Activated CD8-positive, alpha-beta memory T cell treated with anti-CD3 and anti-CD28 coated beads for 36 hours (primary cell): ENCODE data around the gene DDAH1. TPM values are rescaled to one million over a fixed set of nuclear protein-coding genes. Genes with fewer than 3 reads are reported as not detected.

ENCODE experiments used
- CTCF ChIA-PET: fragments of 350-600 bp; sonication (Branson Sonifier 250); formaldehyde crosslinking; loops from one replicate; lab custom pipeline; 2021; ENCODE audit warnings: antibody characterized with exemption; lab: Charles Lee
- POLR2A ChIA-PET: fragments of 350-600 bp; sonication (Branson Sonifier 250); formaldehyde crosslinking; loops from one replicate; lab custom pipeline; 2021; ENCODE audit warnings: antibody characterized with exemption; lab: Charles Lee
- total RNA-seq, 2 experiments: library from RNA; stranded (reverse); gene quantifications; one replicate each; pipeline ENCODE4 v1.2.3, GENCODE V29; 2021

DDAH1 gene
- total RNA-seq, 2 experiments from 2014 or later: 0.04 TPM

DNA sequence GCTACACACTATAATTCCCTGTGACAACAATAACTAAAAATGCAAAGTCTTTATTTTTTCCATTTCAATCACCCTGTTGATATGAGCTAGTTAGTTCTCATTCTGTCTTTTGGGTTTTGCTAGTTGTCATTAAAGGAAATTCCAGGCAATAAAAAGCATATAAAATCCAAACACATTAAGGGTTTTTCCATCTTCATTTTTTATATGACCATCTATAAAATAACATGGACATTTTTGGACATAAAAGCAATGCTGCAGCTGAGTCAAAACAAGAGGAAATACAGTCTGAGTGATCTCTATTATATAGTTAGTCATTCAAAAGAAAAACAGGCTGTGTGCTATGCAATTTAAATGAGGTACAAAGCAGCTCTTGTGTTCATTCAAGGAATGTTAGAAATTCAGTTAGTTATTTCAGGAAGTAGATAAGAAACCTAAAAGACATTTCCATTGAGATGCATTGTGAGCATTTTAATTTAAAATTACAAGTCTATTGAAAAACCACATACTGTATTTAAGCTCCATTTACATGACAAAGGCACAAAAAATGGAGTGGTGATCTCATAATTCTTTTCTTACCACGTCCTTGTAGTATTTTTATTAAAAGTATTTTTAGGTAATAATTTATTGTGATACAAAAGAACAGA is 121.2 kb downstream of the DDAH1 start:
- POLR2A ChIA-PET: no interaction called here
- CTCF ChIA-PET: interaction anchor here (0.5 to 0.6 kb wide), 2 partner anchors 71 to 317 kb away, joined by 3 to 4 read pairs; no protein-coding TSS in a partner anchor

DNA sequence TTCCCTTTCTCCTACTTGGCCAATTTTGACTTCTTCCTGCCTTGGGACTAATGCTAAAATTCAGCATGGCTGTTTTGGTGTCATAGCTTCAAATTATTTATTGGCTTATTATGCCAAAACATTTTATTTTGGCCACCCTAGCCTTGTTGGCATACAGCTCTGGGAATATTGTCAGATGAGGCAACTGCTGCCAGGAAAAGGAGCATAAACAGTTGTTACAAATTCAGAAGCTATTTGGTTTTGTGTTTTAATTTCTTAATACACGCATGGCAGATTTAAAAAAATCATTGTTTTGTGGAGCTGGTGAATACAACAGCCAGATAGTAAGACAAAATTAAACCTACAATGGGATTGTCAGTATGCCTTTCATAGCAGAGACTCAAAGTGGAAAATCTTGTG is 121.7 kb downstream of the DDAH1 start:
- CTCF ChIA-PET: no interaction called here

DNA sequence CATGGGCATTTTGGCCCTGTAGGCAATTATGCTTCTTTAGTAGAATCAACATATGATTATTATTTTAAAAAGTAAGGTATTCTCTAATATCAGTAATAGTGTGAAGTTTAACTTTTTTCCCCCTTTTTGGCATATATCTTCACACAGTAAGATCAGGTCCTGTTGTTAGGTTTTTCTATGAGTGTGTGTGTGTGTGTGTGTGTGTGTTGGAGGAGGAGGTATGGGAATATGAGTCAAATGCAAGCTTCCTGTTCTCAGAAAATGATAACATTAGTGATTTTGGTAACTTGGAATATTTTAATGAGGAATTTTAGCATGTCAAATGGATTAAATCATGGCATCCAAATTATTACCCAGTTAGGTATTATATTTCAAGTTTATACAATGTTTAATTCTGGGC is 122.8 kb downstream of the DDAH1 start:
- CTCF ChIA-PET: no interaction called here
- POLR2A ChIA-PET: no interaction called here

More for the DNA sequence above, 121.7 kb downstream of the DDAH1 start:
- POLR2A ChIA-PET: no interaction called here

DNA sequence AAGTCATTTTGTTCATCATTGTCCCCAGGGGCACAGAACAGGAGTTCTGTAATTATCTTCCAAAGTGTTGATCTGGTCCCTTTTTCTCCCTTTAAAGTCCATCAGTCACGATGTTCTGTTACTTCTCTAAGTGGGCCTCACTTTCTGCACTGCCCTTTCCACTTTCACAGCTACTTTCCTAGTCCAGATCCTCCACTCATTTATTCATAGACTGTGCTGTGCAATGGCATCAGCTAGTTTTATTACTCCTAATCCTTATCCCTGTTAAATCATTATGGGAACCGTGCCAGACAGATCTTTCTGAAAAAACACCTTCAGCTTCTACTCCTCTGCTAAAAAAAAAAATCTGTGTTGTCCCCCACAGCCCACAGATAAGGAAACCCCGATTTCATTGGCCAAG is 124.5 kb downstream of the DDAH1 start:
- POLR2A ChIA-PET: no interaction called here
- CTCF ChIA-PET: no interaction called here

DNA sequence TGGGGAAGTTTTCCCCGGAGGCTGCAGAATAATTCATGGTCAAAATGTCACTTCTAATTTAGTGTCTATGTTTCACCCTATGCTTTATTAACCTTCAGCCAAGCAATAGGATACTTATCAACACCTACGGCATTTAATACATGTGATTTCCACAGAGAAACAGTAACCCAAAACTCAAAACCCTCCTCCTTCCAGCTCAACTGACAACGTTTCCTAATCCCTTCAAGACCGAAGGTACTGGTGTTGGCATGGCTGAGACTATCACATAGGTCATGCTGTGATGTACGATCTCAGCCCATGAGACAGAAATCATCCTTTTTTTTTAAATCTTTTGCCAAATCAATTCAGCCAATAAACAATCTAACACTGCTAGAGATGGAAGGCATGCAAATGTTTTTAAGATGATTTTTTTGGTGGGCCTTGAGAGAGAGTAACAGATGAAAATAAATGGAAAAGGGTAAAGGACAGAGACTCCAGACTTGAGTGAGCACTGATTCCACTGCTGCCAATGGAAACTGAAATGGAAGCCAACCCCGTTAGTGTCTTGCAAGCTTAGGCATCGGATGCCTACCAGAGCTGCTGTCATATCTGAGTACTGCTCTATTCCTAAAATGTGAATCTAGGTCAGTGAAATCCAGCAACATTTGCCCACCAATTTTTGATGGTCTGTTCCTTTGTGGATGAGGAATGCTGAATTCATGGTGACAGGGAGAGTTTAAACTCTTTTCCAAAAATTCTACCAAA is 125.1 kb downstream of the DDAH1 start:
- ChIA-PET CTCF (no interaction called here), POLR2A (no interaction called here)

DNA sequence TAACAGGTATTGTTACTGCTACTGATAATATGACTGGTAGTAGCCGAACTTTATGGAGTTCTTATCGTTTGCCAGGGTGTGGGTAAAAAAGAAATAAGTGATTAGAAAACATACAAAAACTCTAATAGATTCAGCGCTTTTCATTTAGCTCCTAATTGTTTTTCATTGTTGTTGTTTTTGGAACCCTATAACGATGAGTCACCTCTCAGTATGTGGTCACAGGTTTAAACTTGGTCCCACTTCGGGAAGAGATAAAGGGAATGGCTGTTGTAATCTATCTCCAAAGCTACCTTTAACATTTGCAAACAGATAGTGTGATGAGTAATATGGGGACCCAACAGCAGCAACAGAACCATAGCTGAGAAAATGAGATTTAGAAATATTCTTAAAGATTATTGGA is 125.9 kb downstream of the DDAH1 start:
- POLR2A ChIA-PET: no interaction called here
- CTCF ChIA-PET: no interaction called here

DNA sequence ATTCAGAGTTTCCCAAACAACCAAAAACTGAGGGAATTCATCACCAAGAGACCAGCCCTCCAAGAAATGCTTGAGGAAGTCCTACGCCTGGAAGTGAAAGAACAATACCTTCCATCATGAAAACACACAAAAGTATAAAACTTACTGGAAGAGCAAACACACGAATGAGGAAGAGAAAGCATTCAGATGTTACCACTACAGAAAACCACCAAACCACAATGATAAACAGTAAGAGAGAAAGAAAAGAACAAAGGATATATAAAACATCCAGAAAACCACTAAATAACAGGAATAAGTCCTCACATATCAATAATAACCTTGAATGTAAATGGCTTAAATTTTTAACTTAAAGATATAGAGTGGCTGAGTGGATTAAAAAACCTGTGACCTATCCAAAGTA is 130.0 kb downstream of the DDAH1 start:
- ChIA-PET CTCF (no interaction called here), POLR2A (no interaction called here)

DNA sequence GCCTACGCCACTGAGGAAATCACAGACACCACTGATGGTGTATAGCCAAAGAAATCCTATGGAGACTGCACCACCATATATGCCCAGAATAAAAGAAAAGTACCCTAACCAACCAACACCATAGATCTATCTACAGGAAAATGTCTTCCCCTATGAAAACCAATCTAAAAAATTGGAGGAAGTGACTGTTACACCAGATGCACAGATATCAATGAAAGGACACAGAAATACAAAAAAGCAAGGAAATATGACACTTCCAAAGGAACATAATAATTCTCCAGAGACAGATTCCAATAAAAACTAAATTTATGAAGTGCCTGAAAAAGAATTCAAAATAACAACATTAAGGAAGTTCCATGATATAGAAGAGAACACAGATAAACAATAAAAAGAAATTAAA is 131.8 kb downstream of the DDAH1 start:
- POLR2A ChIA-PET: no interaction called here
- CTCF ChIA-PET: no interaction called here

DNA sequence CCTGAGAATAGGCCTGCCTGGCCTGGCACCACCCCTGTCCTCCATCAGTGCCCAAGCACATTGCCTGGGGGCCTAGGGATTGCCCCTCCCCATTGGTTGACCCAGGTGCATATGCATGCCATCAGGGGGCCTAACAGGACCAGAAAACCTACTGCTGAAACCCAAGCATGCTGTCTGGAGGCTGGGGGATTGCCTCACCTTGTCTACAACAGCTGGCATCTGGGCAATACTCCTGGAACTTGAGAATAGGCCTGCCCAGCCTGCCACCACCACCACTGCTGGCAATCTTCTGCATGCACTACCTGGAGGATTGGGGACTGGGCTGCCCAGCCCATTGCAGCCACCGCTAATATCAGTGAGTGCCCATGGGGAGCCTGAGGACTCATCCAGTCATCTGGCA is 132.4 kb downstream of the DDAH1 start:
- POLR2A ChIA-PET: no interaction called here
- CTCF ChIA-PET: no interaction called here

DNA sequence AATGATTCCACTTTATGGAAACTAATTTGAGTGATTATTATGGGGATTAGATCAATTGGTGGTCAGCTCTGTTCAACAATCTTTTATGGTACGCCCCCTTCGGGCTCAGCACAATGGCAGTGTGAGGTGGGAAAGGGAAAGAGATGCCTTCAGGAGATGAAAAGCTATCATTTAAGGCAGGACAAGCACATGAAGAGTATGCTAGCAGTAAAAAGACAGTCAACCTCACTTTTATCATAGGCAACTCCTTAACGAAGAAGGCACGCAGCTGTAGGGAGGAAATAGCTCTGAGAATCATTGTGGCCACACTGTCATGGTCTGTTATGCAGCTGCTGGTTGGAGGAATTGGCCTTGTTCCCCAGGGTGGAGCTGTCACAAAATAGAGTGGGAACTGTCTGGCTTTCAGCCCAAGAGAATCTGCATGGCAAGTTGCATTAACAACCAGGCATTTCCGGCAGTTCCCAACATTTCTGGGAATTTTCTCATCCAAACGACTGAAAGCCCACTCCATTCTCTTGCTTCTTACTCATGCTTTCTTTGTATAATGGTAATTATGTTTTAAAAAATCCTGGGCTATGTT is 134.2 kb downstream of the DDAH1 start:
- CTCF ChIA-PET: no interaction called here
- POLR2A ChIA-PET: no interaction called here

DNA sequence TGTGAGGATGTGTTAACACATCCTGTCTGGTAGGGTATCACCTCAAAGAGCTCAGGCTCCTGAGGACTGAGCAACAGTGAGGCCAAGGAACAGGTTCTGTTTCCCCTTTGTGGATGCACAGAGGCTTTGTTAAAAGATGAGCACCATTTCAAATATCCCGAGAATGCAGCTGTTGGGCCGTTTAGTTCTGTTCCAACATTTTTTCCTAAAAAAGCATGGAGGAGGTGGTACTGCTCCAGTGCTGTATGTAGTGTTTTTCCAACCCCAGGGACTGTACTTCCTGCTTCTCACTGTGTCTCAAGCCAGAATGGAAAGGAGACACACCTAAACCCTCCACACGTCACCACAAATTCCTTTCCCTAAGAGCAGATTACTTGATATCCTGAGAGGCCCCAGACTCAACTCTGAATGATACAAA is 134.7 kb downstream of the DDAH1 start:
- ChIA-PET POLR2A (no interaction called here), CTCF (no interaction called here)

DNA sequence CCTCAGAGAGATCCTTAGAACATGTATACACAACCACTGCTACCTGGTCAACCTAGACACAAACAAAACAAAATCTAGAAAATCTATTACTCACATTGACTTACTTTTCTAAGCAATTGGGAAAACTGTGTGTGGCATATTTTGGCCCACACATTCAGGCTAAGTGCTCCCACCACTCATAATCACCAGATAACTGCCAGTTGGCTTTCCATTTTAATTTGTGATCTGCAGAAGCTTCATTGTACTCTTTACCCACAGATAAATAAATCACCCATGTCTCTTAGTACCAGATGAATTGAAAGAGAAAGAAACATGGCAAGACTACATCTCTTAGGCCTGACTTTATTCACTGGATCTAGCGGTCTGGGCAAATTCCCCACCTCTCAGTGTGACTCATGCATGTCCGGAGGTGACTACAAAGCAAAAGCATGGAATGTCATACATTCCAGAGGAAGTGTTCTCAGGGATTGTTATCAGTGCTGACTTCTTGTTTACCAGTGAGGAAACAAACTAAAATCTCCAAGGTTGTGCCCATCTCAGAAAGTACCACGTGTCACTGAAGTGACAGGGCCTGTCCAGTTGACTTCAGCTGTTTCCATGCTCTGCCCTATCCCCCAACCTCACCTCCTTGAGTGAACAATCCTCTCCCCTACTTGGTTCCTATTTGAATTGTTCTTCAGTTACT is 136.1 kb downstream of the DDAH1 start:
- ChIA-PET CTCF (no interaction called here), POLR2A (no interaction called here)

DNA sequence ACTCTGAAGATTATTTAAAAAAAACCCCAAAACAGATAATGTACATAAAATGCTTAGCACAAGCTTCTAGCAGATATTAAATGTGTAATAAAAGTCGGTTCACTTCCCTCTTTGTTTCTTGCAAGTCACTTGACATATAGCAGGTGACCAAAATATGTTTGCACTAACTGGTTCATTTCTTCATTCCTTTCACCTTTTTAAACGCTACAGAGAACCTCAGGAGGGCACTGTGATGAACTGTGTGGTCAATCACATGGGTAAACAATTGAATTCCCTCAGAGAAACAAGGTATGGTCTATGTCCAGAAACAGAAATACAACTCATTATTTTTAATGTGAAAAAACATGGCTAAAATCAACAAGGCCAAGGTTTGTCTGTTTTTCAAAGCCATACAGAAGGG is 137.2 kb downstream of the DDAH1 start:
- CTCF ChIA-PET: no interaction called here
- POLR2A ChIA-PET: no interaction called here

DNA sequence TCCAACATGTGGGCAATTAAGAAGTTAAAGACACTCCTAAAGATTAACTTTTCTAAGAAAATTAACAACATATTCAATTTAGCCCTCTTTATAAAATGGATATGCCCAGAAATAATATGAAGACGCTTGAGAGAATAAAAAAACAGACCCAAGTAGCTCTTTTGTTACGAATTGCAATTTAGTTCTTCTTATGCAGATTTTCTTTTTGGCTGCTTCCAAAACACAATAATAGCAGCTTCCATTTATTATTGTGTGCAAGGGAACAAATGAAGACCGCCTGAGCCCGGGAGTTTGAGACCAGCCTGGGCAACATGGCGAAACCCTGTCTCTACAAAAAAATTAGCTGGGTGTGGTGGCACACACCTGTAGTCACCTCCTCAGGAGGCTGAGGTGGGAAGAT is 138.1 kb downstream of the DDAH1 start:
- POLR2A ChIA-PET: no interaction called here
- CTCF ChIA-PET: no interaction called here

DNA sequence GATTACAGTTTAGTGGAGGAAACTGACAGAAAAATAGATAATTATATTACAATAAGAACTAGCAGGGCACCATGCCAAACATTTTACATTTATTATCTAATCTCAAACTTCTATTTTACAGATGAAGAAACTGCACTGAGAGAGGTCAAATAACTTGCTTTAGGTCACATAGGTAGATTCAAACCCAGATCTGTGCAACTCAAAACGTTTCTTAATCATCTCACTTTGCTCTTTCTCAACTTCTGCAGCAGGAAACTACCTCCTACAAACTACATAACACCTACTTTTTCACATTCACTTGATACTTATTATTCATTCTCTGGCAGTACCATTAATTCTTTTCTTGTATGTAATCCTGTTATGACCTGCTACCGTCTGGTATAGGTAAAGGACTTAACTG is 138.6 kb downstream of the DDAH1 start:
- CTCF ChIA-PET: no interaction called here
- POLR2A ChIA-PET: no interaction called here

DNA sequence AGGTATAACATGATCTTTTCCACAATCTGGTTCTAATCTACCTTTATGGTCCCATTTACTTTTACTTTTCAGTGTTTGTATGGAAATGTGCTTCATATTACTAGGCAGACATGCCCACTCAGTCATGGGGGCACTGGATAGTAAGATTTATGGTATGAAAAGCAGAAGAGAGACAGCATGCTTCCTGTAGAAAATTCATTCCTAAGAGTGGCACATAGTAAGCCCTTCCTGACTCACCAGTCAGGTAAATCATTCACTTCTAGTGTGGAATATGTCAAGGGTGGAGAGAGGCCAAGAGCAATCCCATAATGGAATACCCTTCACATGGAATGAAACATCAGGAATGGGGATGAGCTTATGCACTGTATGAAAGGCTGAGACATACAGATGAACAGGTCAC is 139.0 kb downstream of the DDAH1 start:
- POLR2A ChIA-PET: no interaction called here

DNA sequence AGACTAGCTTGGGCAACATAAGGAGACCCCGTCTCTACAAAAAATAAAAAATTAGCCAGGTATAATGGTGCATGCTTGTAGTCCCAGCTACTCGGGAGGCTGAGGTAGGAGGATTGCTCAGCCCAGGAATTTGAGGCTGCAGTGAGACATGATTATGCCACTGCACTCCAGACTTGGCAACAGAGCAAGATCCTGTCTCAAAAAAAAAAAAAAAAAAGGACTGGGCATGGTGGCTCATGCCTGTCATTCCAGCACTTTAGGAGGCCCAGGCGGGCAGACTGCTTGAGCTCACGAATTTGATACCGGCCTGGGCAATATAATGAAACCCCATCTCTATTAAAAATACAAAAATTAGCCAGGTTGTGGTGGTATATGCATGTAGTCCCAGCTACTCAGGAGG is 141.2 kb downstream of the DDAH1 start:
- ChIA-PET POLR2A (no interaction called here), CTCF (interaction anchor here (0.7 kb wide), 1 partner anchor 45 kb away, joined by 4 read pairs; no protein-coding TSS in a partner anchor)

More for the DNA sequence above, 139.0 kb downstream of the DDAH1 start:
- CTCF ChIA-PET: no interaction called here

DNA sequence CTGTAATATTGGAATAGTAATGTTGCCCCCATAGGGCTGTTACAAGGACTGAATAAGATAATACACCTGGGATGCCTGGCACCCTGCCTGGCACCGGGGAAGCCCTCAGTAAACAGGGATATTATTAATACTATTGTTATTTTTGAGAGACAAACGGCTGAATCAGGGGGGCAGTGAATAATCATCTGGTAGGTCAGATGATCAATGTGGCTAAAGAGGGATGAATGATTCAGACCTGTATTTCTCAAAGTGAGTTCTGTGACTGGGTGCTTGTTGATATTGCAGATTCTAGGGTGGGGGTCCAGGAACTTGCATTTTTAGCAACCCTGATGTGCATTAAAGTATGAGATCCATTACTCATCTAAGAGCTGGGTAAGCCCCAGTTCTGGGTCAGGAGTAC is 142.3 kb downstream of the DDAH1 start:
- ChIA-PET CTCF (no interaction called here), POLR2A (no interaction called here)

DNA sequence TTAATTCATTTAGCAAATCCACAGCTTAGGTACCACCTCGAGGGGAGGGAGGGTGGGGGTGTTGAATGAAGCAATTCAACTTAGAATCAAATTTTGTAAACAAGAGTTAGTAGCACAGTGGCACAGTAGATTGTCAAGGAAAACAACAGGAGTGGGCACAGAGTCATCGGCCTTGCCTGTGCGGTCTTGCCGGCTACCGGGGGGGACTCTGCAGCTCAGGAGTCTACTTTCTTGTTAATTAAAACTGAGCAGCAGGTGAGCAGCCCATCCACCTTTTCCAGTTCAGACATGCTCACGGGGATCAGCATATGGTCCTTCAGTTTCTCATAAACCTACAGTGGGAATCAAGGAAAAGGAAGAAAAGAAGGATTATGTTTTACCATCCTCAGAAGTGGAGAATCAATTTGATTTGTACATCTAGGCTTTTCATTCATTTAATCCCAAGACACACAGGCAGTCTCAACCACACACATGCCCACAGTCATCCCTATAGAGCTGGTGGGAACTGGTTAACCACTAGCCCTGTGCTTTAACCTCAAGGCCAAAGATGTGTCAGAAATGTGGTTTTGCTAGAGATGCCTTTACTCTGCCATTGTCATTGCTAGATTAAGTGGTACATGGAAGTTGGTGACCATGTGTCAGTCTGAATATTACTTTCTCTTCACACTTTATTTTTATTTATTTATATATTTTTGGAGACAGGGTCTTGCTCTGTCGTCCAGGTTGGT is 143.6 kb downstream of the DDAH1 start:
- ChIA-PET CTCF (interaction anchor here (0.6 kb wide), 1 partner anchor 376 kb away, joined by 3 read pairs; no protein-coding TSS in a partner anchor), POLR2A (no interaction called here)
